Measurements from ENCODE around the gene DUT.
"Not testable (repeated sequence)": the region's sequence is repeated elsewhere in the genome, so short reads cannot be mapped to it uniquely, and the experiment has no call there.

DUT gene

GRCh38 chr15:48318131-48318530, 13.1 kb upstream of the DUT start:
- H3K9ac ChIP-seq = no peak overlapping the region
- H3K4me3 ChIP-seq (IDR thresholded peaks at IDR 0.05; ENCODE audit: insufficient read depth, low read depth, low read length) = no peak overlapping the region
- no peaks in the 10 kb centered on the region for H3K79me2 ChIP-seq (ENCODE audit: insufficient read depth, low read depth)
- H2AFZ ChIP-seq (ENCODE audit: low read depth) = no peak overlapping the region
- H3K36me3 ChIP-seq (ENCODE audit: insufficient read depth) = no peaks in the 10 kb centered on the region
- H3K27me3 ChIP-seq (ENCODE audit: insufficient read depth, low read depth) = no peaks in the 10 kb centered on the region
- H4K20me1 ChIP-seq (ENCODE audit: insufficient read depth) = no peaks in the 10 kb centered on the region
- no peak for TF ChIP-seq CTCF (conservative IDR thresholded peaks at IDR 0.05; ENCODE audit: low read depth, low read length)
- no peak overlapping the region for H3K27ac ChIP-seq
- peaks cover 20% of the 10 kb centered on the region for H3K4me1 ChIP-seq (ENCODE audit: low read depth, poor library complexity, severe bottlenecking)
- no peak overlapping the region for H3K4me2 ChIP-seq

- Histone ChIP-seq H3K4me2 (no peak overlapping the region), H3K4me3 (IDR thresholded peaks at IDR 0.05; ENCODE audit: insufficient read depth, low read depth, low read length) (no peak overlapping the region), H2AFZ (ENCODE audit: low read depth) (no peak overlapping the region), H3K27ac (no peak overlapping the region), H3K9ac (no peak overlapping the region), H4K20me1 (ENCODE audit: insufficient read depth) (no peaks in the 10 kb centered on the region), H3K36me3 (ENCODE audit: insufficient read depth) (no peaks in the 10 kb centered on the region), H3K27me3 (ENCODE audit: insufficient read depth, low read depth) (no peaks in the 10 kb centered on the region), H3K79me2 (ENCODE audit: insufficient read depth, low read depth) (no peaks in the 10 kb centered on the region), H3K4me1 (ENCODE audit: low read depth, poor library complexity, severe bottlenecking) (no peaks in the 10 kb centered on the region)
- no peak for TF ChIP-seq CTCF (conservative IDR thresholded peaks at IDR 0.05; ENCODE audit: low read depth, low read length)
Observed at GRCh38 chr15:48323294-48323693, 7.9 kb upstream of the DUT start.

- no peak overlapping the region for H3K27ac ChIP-seq
- H2AFZ ChIP-seq (ENCODE audit: low read depth) = no peak overlapping the region
- H3K4me3 ChIP-seq (IDR thresholded peaks at IDR 0.05; ENCODE audit: insufficient read depth, low read depth, low read length) = no peak overlapping the region
- no peak overlapping the region for H3K9ac ChIP-seq
- no peaks in the 10 kb centered on the region for H3K36me3 ChIP-seq (ENCODE audit: insufficient read depth)
- H4K20me1 ChIP-seq (ENCODE audit: insufficient read depth) = no peaks in the 10 kb centered on the region
- peaks cover 4% of the 10 kb centered on the region for H3K4me1 ChIP-seq (ENCODE audit: low read depth, poor library complexity, severe bottlenecking)
- H3K4me2 ChIP-seq = no peak overlapping the region
- no peak for TF ChIP-seq CTCF (conservative IDR thresholded peaks at IDR 0.05; ENCODE audit: low read depth, low read length)
- H3K27me3 ChIP-seq (ENCODE audit: insufficient read depth, low read depth) = no peaks in the 10 kb centered on the region
- peaks cover 10% of the 10 kb centered on the region; the same call in 1 of the 2 replicates for H3K79me2 ChIP-seq (ENCODE audit: insufficient read depth, low read depth)
Observed at GRCh38 chr15:48324949-48325348, 6.3 kb upstream of the DUT start.

- Histone ChIP-seq H2AFZ (ENCODE audit: low read depth) (no peak overlapping the region), H3K27ac (no peak overlapping the region), H3K36me3 (ENCODE audit: insufficient read depth) (no peaks in the 10 kb centered on the region), H3K4me1 (ENCODE audit: low read depth, poor library complexity, severe bottlenecking) (peaks cover 9% of the 10 kb centered on the region), H3K4me2 (no peak overlapping the region), H3K9ac (no peak overlapping the region), H3K27me3 (ENCODE audit: insufficient read depth, low read depth) (no peaks in the 10 kb centered on the region), H3K4me3 (IDR thresholded peaks at IDR 0.05; ENCODE audit: insufficient read depth, low read depth, low read length) (no peak overlapping the region), H3K79me2 (ENCODE audit: insufficient read depth, low read depth) (peaks cover 14% of the 10 kb centered on the region; the same call in 1 of the 2 replicates), H4K20me1 (ENCODE audit: insufficient read depth) (no peaks in the 10 kb centered on the region)
- TF ChIP-seq CTCF (conservative IDR thresholded peaks at IDR 0.05; ENCODE audit: low read depth, low read length) = no peak
Observed at GRCh38 chr15:48325400-48325799, 5.8 kb upstream of the DUT start.

GRCh38 chr15:48326180-48326579, 5.0 kb upstream of the DUT start:
- H2AFZ ChIP-seq (ENCODE audit: low read depth); H3K4me3 ChIP-seq (IDR thresholded peaks at IDR 0.05; ENCODE audit: insufficient read depth, low read depth, low read length); H3K4me2 ChIP-seq; H4K20me1 ChIP-seq (ENCODE audit: insufficient read depth); H3K27me3 ChIP-seq (ENCODE audit: insufficient read depth, low read depth); H3K27ac ChIP-seq; H3K36me3 ChIP-seq (ENCODE audit: insufficient read depth); H3K9ac ChIP-seq: not testable (repeated sequence)
- peaks cover 10% of the 10 kb centered on the region for H3K4me1 ChIP-seq (ENCODE audit: low read depth, poor library complexity, severe bottlenecking)
- H3K79me2 ChIP-seq (ENCODE audit: insufficient read depth, low read depth) = peaks cover 19% of the 10 kb centered on the region; the same call in 1 of the 2 replicates
